Measurements from ENCODE around the gene NDUFAB1. TPM values are rescaled to one million over a fixed set of nuclear protein-coding genes. Genes with fewer than 3 reads are reported as not detected.

Gene NDUFAB1
- total RNA-seq, 1 experiment from 2014 or later, result 189 TPM

- ChIA-PET POLR2A (no interaction called here), CTCF (no interaction called here)
- H3K36me3 Mint-ChIP-seq, result peaks cover 54% of the 10 kb centered on the region
- H3K4me3 Mint-ChIP-seq, result no peak overlapping the region
- H3K27me3 Mint-ChIP-seq (ENCODE audit: low read depth), result no peaks in the 10 kb centered on the region
- no peaks in the 10 kb centered on the region for H3K9me3 Mint-ChIP-seq
- H3K4me1 Mint-ChIP-seq, result no peaks in the 10 kb centered on the region
- no peak overlapping the region for H3K27ac Mint-ChIP-seq
- no peak for ATAC-seq
- DNase-seq (ENCODE audit: low spot score), result no peak
- TF ChIP-seq SP1 (CRISPR knock-in tag; conservative IDR thresholded peaks at IDR 0.05), result no peak
Measured at GRCh38 chr16:23581764-23582163, 14.4 kb downstream of the NDUFAB1 start.

GRCh38 chr16:23580391-23580790, 15.7 kb downstream of the NDUFAB1 start:
- POLR2A ChIA-PET, result no interaction called here
- H3K36me3 Mint-ChIP-seq, result peaks cover 49% of the 10 kb centered on the region
- no peak overlapping the region for H3K4me3 Mint-ChIP-seq
- H3K4me1 Mint-ChIP-seq, result no peaks in the 10 kb centered on the region
- H3K9me3 Mint-ChIP-seq, result no peaks in the 10 kb centered on the region
- no peak for DNase-seq (ENCODE audit: low spot score)
- no peak for TF ChIP-seq CREB1 (CRISPR knock-in tag; IDR thresholded peaks at IDR 0.05)
- no peak for TF ChIP-seq CREM (CRISPR knock-in tag; IDR thresholded peaks at IDR 0.05)
- TF ChIP-seq, protein P1, sequence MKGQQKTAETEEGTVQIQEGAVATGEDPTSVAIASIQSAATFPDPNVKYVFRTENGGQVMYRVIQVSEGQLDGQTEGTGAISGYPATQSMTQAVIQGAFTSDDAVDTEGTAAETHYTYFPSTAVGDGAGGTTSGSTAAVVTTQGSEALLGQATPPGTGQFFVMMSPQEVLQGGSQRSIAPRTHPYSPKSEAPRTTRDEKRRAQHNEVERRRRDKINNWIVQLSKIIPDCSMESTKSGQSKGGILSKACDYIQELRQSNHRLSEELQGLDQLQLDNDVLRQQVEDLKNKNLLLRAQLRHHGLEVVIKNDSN (CRISPR knock-in tag; IDR thresholded peaks at IDR 0.05), result no peak
- TF ChIP-seq ATF3 (CRISPR knock-in tag; conservative IDR thresholded peaks at IDR 0.05), result no peak
- TF ChIP-seq FOXP4 (CRISPR knock-in tag; IDR thresholded peaks at IDR 0.05), result no peak
- TF ChIP-seq NR2C2 (CRISPR knock-in tag; IDR thresholded peaks at IDR 0.05), result no peak
- TF ChIP-seq ZNF671 (CRISPR knock-in tag; IDR thresholded peaks at IDR 0.05), result no peak
- TF ChIP-seq ESRRA (CRISPR knock-in tag; IDR thresholded peaks at IDR 0.05; ENCODE audit: borderline replicate concordance), result no peak
- no peak for TF ChIP-seq ZNF416 (CRISPR knock-in tag; IDR thresholded peaks at IDR 0.05)
- TF ChIP-seq ZNF219 (CRISPR knock-in tag; IDR thresholded peaks at IDR 0.05; ENCODE audit: borderline replicate concordance), result no peak
- no peak for TF ChIP-seq MLX (CRISPR knock-in tag; IDR thresholded peaks at IDR 0.05)
- TF ChIP-seq CDX4 (CRISPR knock-in tag; IDR thresholded peaks at IDR 0.05; ENCODE audit: borderline replicate concordance), result no peak
- TF ChIP-seq ARID4B (CRISPR knock-in tag; IDR thresholded peaks at IDR 0.05; ENCODE audit: borderline replicate concordance), result no peak
- TF ChIP-seq ZNF138 (CRISPR knock-in tag; conservative IDR thresholded peaks at IDR 0.05), result no peak
- TF ChIP-seq ZSCAN18 (CRISPR knock-in tag; IDR thresholded peaks at IDR 0.05), result no peak
- TF ChIP-seq ZNF425 (CRISPR knock-in tag; conservative IDR thresholded peaks at IDR 0.05), result no peak
- no peak for TF ChIP-seq ATF2 (CRISPR knock-in tag; IDR thresholded peaks at IDR 0.05; ENCODE audit: borderline replicate concordance, low read depth)
- no peak for TF ChIP-seq ZNF232 (CRISPR knock-in tag; IDR thresholded peaks at IDR 0.05)
- no peak for TF ChIP-seq SOX15 (CRISPR knock-in tag; IDR thresholded peaks at IDR 0.05)
- TF ChIP-seq GRHL2 (CRISPR knock-in tag; IDR thresholded peaks at IDR 0.05; ENCODE audit: insufficient replicate concordance, severe bottlenecking), result no peak
- no peak overlapping the region for H3K27ac Mint-ChIP-seq
- CTCF ChIA-PET, result no interaction called here
- no peak for ATAC-seq
- no peaks in the 10 kb centered on the region for H3K27me3 Mint-ChIP-seq (ENCODE audit: low read depth)

Measured in WTC11 (cell line).